Neural crest cell (in vitro differentiated cells): ENCODE measurements around the gene PRR33. TPM values are rescaled to one million over a fixed set of nuclear protein-coding genes. Genes with fewer than 3 reads are reported as not detected.

ENCODE experiments used
- DNase-seq: peaks from one replicate; pipeline ENCODE4 v3.0.0; 2021; ENCODE audit warnings: low read depth, mixed read lengths, low spot score
- H3K27ac Mint-ChIP-seq: one replicate; pipeline ENCODE4 v1.8.0; 2021; ENCODE audit warnings: mild to moderate bottlenecking, mixed read lengths; ENCODE audit not compliant: unreplicated experiment
- H3K27me3 Mint-ChIP-seq: 2 replicates; pipeline ENCODE4 v1.8.0; 2021; ENCODE audit warnings: low read depth, mild to moderate bottlenecking, mixed read lengths
- H3K36me3 Mint-ChIP-seq: 2 replicates; pipeline ENCODE4 v1.8.0; 2021; ENCODE audit warnings: low read depth, mild to moderate bottlenecking, mixed read lengths
- H3K4me1 Mint-ChIP-seq: 2 replicates; pipeline ENCODE4 v1.8.0; 2021; ENCODE audit warnings: mixed read lengths
- H3K4me3 Mint-ChIP-seq: one replicate; pipeline ENCODE4 v1.8.0; 2021; ENCODE audit warnings: mild to moderate bottlenecking, mixed read lengths
- H3K9me3 Mint-ChIP-seq: 2 replicates; pipeline ENCODE4 v1.8.0; 2021; ENCODE audit warnings: mixed read lengths
- total RNA-seq: library from RNA; stranded (reverse); gene quantifications from 2 replicates; pipeline ENCODE4 v1.2.1, GENCODE V29; 2021
- TF ChIP-seq, protein P1 (sequence below): fragments of 200-600 bp; sonication (generic); conservative IDR thresholded peaks from 2 replicates; pipeline ENCODE4 v1.5.0; 2021; ENCODE audit warnings: antibody characterized with exemption, mild to moderate bottlenecking

PRR33 gene
- total RNA-seq, 1 donor from 2014 or later, result not detected

DNA sequence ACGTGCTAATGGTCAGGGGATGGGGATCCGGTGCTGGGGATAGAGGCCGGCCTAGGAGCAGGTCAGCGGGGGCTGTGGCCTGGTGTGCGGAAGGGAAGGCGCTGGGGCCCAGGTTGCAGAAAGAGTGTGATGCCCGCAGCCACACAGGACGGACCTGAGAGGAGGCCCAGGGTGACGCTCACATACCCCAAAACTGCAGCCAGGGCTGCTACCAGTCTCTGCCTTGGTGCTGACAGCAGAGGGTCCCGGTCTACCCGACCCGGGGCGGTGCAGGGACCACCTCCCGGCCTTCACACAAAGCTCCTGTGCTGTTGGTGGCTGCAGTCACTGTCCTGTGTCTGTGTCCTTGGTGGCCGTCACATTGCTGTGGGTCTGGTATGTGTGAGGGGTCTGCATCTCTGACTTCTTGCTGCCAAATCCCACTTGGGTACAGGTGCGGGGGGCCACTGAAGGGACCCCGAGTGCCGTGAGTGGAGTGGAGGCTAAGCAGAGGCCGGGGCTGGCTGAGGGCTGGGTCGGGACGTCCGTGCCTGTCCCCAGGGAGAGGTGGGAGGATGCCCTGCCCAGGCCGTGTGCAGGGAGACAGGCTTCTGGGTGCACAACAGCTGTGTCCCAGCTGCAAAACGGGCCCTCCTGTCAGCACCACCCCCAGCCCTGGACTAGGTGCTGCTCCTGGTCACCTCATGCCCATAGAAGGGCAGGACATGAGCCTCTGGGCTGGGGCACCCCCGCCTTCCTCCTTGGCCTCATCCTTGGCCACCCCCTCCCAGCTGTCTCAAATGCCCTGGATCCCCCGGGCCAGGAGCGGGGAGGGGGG, 37.4 kb downstream of the PRR33 start:
- no peaks in the 10 kb centered on the region for H3K4me1 Mint-ChIP-seq
- no peak overlapping the region for H3K4me3 Mint-ChIP-seq
- no peaks in the 10 kb centered on the region for H3K9me3 Mint-ChIP-seq
- no peaks in the 10 kb centered on the region for H3K27me3 Mint-ChIP-seq
- H3K27ac Mint-ChIP-seq, result no peak overlapping the region
- no peaks in the 10 kb centered on the region for H3K36me3 Mint-ChIP-seq
- TF ChIP-seq, protein P1, sequence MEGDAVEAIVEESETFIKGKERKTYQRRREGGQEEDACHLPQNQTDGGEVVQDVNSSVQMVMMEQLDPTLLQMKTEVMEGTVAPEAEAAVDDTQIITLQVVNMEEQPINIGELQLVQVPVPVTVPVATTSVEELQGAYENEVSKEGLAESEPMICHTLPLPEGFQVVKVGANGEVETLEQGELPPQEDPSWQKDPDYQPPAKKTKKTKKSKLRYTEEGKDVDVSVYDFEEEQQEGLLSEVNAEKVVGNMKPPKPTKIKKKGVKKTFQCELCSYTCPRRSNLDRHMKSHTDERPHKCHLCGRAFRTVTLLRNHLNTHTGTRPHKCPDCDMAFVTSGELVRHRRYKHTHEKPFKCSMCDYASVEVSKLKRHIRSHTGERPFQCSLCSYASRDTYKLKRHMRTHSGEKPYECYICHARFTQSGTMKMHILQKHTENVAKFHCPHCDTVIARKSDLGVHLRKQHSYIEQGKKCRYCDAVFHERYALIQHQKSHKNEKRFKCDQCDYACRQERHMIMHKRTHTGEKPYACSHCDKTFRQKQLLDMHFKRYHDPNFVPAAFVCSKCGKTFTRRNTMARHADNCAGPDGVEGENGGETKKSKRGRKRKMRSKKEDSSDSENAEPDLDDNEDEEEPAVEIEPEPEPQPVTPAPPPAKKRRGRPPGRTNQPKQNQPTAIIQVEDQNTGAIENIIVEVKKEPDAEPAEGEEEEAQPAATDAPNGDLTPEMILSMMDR, result no peak
- no peak for DNase-seq

DNA sequence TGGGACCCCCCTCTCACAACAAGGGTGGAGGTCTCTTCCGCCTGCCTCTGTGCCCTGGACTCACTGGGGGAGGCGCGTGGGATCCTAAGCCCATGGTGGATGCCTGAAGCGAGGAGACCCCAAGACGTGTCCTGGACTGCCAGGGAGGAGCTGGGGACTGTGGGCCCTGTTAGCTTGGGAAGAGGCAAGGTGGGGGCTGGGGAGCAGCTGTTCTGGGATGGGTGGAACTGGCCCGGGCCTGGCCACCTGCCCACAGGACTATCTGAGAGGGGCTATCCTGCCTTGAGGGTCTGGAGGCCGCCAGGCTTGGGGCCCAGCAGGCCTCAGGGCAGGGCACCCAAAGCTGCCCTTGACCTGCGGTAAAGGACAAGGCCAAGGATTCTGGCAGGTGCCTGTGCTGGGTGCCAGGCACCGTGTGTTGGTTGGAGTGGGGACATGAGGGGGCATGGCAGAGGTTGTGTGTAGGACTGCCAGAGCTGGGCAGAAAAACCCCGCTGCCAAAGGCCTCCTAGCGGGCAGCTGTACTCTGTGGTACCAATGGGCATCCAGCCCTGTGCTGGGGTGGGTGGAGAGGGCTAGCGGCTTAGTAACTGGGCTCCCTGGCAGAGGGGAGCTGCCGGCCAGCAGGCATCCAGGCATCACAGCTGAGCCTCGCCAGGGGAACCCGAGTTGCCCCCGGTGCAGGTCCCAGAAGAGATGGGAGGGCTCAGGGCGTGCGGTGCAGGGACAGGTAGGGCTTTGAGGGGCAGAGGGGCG, 38.1 kb downstream of the PRR33 start:
- no peak for DNase-seq
- Mint-ChIP-seq H3K4me1 (no peaks in the 10 kb centered on the region), H3K9me3 (no peaks in the 10 kb centered on the region), H3K36me3 (no peaks in the 10 kb centered on the region), H3K27ac (peak overlapping the region; percentile 71), H3K27me3 (no peaks in the 10 kb centered on the region), H3K4me3 (no peak overlapping the region)
- TF ChIP-seq, protein P1, result no peak

DNA sequence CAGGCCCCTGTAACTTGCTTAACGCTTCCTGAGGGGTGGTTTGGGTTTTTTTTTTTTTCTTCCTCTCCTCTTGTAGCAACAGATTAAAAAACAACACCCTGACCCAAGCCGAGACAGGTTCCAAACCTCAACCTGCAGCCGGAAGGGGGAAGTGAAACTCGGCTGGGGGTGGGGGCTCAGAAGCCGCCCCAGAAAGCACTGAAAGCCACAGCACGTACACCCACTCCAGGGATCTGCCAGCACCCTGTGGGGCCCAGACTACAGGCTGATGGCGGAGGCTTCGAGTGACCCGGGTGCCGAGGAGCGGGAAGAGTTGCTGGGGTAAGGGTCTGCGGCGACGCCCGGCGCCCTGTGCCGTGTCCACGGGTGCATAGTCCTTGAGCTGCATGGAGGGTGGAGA, 38.8 kb downstream of the PRR33 start, which contains the start of gene LSP1:
Gene LSP1, plus strand, starts transcription at position 208 of the 400 bp plus-strand sequence. Its CDS starts 61 bp downstream, at position 269.
- Mint-ChIP-seq H3K9me3 (no peaks in the 10 kb centered on the region), H3K4me1 (no peaks in the 10 kb centered on the region), H3K36me3 (no peaks in the 10 kb centered on the region), H3K27ac (peak within 1 kb of the TSS; percentile 71), H3K4me3 (no peak within 1 kb of the TSS), H3K27me3 (no peaks in the 10 kb centered on the region)
- TF ChIP-seq, protein P1, result no peak
- no peak for DNase-seq

DNA sequence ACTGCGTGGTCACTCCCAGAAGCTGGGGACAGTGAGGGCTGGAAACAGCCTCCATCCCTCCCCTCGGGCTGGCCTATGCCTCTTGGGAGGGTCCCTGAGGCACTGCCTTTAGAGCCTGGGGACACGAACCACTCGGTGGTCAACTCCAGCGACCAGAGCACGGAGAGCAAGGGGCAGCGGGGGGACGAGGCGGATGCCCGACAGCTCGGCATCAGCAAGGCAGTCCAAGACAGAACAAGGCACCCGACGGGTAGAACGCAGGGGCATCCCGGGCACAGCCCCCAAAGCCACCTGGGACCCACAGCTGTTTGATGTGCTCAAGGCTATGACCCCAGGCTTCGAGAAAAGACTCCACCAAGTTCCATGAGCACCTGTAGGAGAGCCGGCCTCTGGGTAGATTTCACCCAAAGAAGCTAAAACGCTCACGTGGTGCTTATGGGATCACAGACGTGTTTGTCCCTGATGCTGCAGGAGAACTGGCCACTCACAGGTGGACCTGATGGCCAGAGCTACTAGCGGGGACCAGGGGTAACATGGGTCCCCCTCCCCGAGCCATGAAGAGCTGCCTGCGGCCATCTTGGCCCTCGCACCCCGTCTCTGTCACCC, 39.3 kb downstream of the PRR33 start:
- TF ChIP-seq, protein P1, result no peak
- H3K36me3 Mint-ChIP-seq, result no peaks in the 10 kb centered on the region
- H3K4me3 Mint-ChIP-seq, result no peak overlapping the region
- peak overlapping the region; percentile 50 for H3K27ac Mint-ChIP-seq
- DNase-seq, result no peak
- no peaks in the 10 kb centered on the region for H3K27me3 Mint-ChIP-seq
- no peaks in the 10 kb centered on the region for H3K4me1 Mint-ChIP-seq
- no peaks in the 10 kb centered on the region for H3K9me3 Mint-ChIP-seq

DNA sequence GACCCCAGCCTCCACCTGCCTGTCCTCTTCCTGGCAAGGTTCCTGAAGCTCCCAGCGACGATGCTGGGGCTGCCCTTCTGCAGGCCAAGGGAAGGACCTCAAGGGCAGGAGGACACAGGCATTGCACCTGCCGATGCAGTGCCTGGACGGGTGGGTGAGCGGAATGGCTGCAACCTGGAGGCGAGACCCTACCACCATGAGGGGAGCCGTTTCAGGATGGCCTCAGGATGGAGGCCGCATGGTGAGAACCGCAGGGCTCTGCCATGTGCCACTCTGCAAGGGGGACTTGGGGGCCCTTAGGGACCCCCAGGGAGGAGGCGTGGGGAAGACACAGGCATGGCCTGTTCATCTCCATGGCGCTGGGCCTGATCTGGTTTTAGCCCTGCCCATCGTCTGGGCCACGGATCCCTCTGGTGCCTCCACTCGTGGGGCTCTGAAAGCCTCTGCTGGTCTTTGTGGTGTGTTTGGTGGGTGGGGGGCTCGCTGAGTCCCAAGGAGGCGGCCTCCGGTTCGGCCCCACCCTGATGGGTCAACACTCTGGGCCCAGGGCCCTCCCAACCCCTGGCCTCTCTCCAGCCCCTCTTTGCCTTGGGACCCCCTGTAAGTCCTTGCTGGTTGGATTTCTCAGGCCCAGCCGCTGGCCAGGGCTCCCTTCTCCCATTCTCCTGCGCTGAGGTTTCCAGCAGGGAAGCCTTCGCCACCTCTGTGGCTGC, 40.1 kb downstream of the PRR33 start:
- Mint-ChIP-seq H3K36me3 (no peaks in the 10 kb centered on the region), H3K9me3 (no peaks in the 10 kb centered on the region), H3K4me1 (no peaks in the 10 kb centered on the region), H3K27me3 (no peaks in the 10 kb centered on the region), H3K4me3 (no peak overlapping the region), H3K27ac (peak overlapping the region; percentile 50)
- DNase-seq, result no peak
- TF ChIP-seq, protein P1, result no peak
